ENCODE data around the gene OR2T34.
"Not testable (repeated sequence)": the region's sequence is repeated elsewhere in the genome, so short reads cannot be mapped to it uniquely, and the experiment has no call there.

OR2T34 gene

GRCh38 chr1:248562672-248563071, 11.9 kb downstream of the OR2T34 start, which contains the start of gene OR2T29:
OR2T29 (minus strand) TSS chr1:248562772; CDS start chr1:248559491, 3,281 bp downstream.
- not testable (repeated sequence) for DNase-seq (ENCODE audit: low read depth in 3 of 3)

DNA sequence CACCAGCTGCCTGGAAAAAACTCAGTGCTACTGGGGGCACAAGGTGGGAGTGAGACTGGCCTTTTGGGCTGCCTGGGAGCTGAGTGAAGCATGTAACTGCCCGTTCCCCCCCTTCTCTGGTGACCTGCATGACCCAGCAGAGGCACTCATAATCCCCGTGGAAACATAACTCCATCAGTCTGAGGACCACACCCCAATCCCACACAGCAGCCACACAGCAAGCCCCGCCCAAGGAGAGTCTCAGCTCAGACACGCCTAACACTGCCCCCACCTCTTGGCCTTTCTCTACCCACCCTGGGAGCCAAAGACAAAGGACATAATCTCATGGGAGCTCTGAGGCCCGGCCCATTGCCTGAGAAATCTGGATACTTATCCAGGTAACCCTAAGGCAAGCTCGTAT, 23.5 kb downstream of the OR2T34 start:
- not testable (repeated sequence) for DNase-seq (ENCODE audit: low read depth in 3 of 3)

DNA sequence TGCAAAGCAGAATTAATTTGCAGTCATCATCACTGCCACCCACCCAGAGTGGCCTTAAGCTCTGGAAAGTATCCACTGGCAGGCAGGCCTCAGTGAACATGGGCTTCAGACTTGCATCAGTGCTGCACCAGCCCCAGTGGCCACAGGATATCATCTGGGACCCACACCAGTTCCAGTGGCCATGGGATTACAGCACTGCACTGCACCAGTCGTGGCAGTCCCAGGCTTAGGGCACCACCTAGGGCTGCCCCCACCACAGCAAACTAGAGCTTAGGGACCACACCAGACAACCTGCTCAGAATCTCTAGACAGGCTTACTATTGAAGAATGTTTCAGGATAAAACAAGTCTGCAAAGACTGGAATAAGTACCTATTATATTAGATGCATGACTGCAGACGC, 27.2 kb downstream of the OR2T34 start:
- DNase-seq (ENCODE audit: low read depth in 3 of 3) = not testable (repeated sequence)

DNA sequence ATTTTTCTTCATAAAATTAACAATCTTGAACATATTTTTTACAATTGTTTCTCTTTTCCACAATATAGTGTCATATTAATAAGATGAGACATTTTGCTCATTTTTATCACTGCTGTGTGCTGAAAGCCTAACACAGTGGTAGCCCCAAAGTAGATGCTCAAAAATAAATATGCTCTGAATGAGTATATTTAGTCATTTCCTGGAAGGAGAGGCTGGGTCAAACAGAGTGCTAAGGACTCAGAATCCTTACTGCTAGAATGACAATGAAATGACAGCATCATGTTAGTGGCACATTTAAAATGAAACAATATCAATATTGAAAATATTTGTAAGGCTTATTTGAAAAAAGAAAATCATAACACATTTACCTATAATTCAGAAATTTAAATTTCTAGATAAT, 37.1 kb downstream of the OR2T34 start:
- not testable (repeated sequence) for DNase-seq (ENCODE audit: low read depth in 3 of 3)

Measured in stimulated activated CD4-positive, alpha-beta T cell treated with anti-CD3 and anti-CD28 coated beads, TNF-alpha, amount 100 ng/mL, for 48 hours (primary cell).